HepG2 (cell line): ENCODE data around the gene CNN3.

Experiments
- BHLHE40 ChIP-seq: IDR thresholded peaks from 2 replicates; pipeline ENCODE4 v1.6.1; 2011; ENCODE audit warnings: low read length, improper control_type of control experiment
- CCDC6 ChIP-seq: sonication (generic); formaldehyde crosslinking; IDR thresholded peaks from 2 replicates; pipeline ENCODE4 v1.8.1; 2022; ENCODE audit warnings: mild to moderate bottlenecking, missing genetic modification reagents, moderate library complexity
- CHD4 ChIP-seq: fragments of 200-600 bp; sonication (generic); IDR thresholded peaks from 2 replicates; pipeline ENCODE4 v1.7.0; 2017; ENCODE audit warnings: mild to moderate bottlenecking, low read length, borderline replicate concordance
- GATAD2A ChIP-seq: IDR thresholded peaks from 2 replicates; pipeline ENCODE4 v1.6.1; 2016
- MAX ChIP-seq: IDR thresholded peaks from 2 replicates; pipeline ENCODE4 v1.6.1; 2012; ENCODE audit warnings: inconsistent platforms
- SMC3 ChIP-seq: IDR thresholded peaks from 2 replicates; pipeline ENCODE4 v1.6.1; 2011; ENCODE audit warnings: low read length, improper control_type of control experiment
- SNRNP70 ChIP-seq: fragments of 200-400 bp; formaldehyde crosslinking; IDR thresholded peaks from 2 replicates; pipeline ENCODE4 v1.6.1; 2017; ENCODE audit warnings: mild to moderate bottlenecking, low read depth, low read length, moderate library complexity
- ZNF737 ChIP-seq: sonication (generic); formaldehyde crosslinking; IDR thresholded peaks from 2 replicates; pipeline ENCODE4 v1.5.0; 2020; ENCODE audit warnings: missing genetic modification reagents, mild to moderate bottlenecking, borderline replicate concordance
- ZNF792 ChIP-seq: IDR thresholded peaks from 2 replicates; pipeline ENCODE4 v1.6.1; 2016
- TF ChIP-seq, protein P1 (sequence below): sonication (generic); formaldehyde crosslinking; IDR thresholded peaks from 2 replicates; pipeline ENCODE4 v1.5.0; 2020; ENCODE audit warnings: mild to moderate bottlenecking, missing genetic modification reagents, moderate library complexity
- TF ChIP-seq, protein P2 (sequence below): sonication (generic); formaldehyde crosslinking; IDR thresholded peaks from 2 replicates; pipeline ENCODE4 v1.8.0; 2023; ENCODE audit warnings: mild to moderate bottlenecking, missing genetic modification reagents

- TF ChIP-seq, protein P1, sequence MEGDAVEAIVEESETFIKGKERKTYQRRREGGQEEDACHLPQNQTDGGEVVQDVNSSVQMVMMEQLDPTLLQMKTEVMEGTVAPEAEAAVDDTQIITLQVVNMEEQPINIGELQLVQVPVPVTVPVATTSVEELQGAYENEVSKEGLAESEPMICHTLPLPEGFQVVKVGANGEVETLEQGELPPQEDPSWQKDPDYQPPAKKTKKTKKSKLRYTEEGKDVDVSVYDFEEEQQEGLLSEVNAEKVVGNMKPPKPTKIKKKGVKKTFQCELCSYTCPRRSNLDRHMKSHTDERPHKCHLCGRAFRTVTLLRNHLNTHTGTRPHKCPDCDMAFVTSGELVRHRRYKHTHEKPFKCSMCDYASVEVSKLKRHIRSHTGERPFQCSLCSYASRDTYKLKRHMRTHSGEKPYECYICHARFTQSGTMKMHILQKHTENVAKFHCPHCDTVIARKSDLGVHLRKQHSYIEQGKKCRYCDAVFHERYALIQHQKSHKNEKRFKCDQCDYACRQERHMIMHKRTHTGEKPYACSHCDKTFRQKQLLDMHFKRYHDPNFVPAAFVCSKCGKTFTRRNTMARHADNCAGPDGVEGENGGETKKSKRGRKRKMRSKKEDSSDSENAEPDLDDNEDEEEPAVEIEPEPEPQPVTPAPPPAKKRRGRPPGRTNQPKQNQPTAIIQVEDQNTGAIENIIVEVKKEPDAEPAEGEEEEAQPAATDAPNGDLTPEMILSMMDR, result no peak
- no peak for TF ChIP-seq SNRNP70
- TF ChIP-seq ZNF792 (CRISPR knock-in tag), result no peak
- no peak for TF ChIP-seq CHD4
- no peak for TF ChIP-seq ZNF737
- peak; percentile 68 for TF ChIP-seq MAX
- no peak for TF ChIP-seq GATAD2A
- no peak for TF ChIP-seq BHLHE40
- TF ChIP-seq CCDC6 (CRISPR knock-in tag), result no peak
- no peak for TF ChIP-seq SMC3
- TF ChIP-seq, protein P2, sequence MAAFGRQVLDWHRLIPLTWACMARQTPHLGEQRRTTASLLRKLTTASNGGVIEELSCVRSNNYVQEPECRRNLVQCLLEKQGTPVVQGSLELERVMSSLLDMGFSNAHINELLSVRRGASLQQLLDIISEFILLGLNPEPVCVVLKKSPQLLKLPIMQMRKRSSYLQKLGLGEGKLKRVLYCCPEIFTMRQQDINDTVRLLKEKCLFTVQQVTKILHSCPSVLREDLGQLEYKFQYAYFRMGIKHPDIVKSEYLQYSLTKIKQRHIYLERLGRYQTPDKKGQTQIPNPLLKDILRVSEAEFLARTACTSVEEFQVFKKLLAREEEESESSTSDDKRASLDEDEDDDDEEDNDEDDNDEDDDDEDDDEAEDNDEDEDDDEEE (CRISPR knock-in tag), result no peak
Measured at GRCh38 chr1:94927405-94928175, 680 bp upstream of the CNN3 start.
